Adrenal gland (tissue), 12 donors: Measurements from ENCODE around the gene RALGAPA1. TPM values are rescaled to one million over a fixed set of nuclear protein-coding genes. Genes with fewer than 3 reads are reported as not detected.

Experiments
- DNase-seq, 7 donors: peaks; one replicate each; pipeline ENCODE4 v3.0.0-alpha.2; 2019 to 2020
- H3K27ac ChIP-seq, 5 donors: fragments of 200-600 bp; sonication (generic) in 4 of 5; 1 replicate in 3 of 5; 2 replicates in 2 of 5; pipeline versions ENCODE4 v1.5.1 to v1.8.0; 2016 to 2020; ENCODE audit warnings: mild to moderate bottlenecking in 1 of 5
- H3K27me3 ChIP-seq: fragments of 200-600 bp; 2 replicates; pipeline ENCODE4 v1.8.0; 2021
- H3K36me3 ChIP-seq, 2 donors: fragments of 200-600 bp; replicated peaks in 1 of 2; 1 replicate in 1 of 2; 2 replicates in 1 of 2; pipeline versions ENCODE4 v1.5.1 to v1.8.0; 2018 to 2022
- H3K4me1 ChIP-seq, 2 donors: fragments of 200-600 bp; replicated peaks in 1 of 2; 1 replicate in 1 of 2; 2 replicates in 1 of 2; pipeline versions ENCODE4 v1.5.1 to v1.8.0; 2018 to 2021
- H3K4me3 ChIP-seq, 4 donors: fragments of 200-600 bp; sonication (generic) in 3 of 4; one replicate each; pipeline ENCODE4 v1.5.1; 2016 to 2018
- H3K9me3 ChIP-seq, 3 donors: fragments of 200-600 bp; sonication (generic) in 1 of 3; replicated peaks in 1 of 3; 1 replicate in 2 of 3; 2 replicates in 1 of 3; pipeline versions ENCODE4 v1.5.1 to v1.8.0; 2016 to 2021
- POLR2A ChIP-seq, 2 donors: fragments of 450-650 bp; IDR thresholded peaks; one replicate each; pipeline ENCODE4 v1.6.1; 2017; ENCODE audit warnings: antibody characterized with exemption in 2 of 2, mild to moderate bottlenecking in 2 of 2, moderate library complexity in 1 of 2
- WGBS, 4 donors: extraction: QIAGEN DNeasy Blood & Tissue Kit in 2 of 4; methylation state at CpG; one replicate each; pipeline versions ENCODE4 v1.1.5 to v1.1.7; 2013 to 2017; 5-methylcytosine and 5-hydroxymethylcytosine counted together
- intact Hi-C, 2 donors: fragments of 100-400 bp; cut with DNase I; formaldehyde crosslinking; loops; one replicate each; pipeline versions ENCODE4 v1.14.1 to v1.15.0; 2022 to 2023
- polyA plus RNA-seq, 3 donors: library from polyadenylated mRNA; stranded (reverse); fragments of 200-250 nt in 2 of 3; fragments of 350-450 nt in 1 of 3; fragmentation: Illumina TruSeq in 1 of 3; extraction: RNeasy Lipid Tissue Mini Kit (QIAGEN cat#74804) in 1 of 3; gene quantifications; one replicate each; pipeline ENCODE4 v1.2.3, GENCODE V29; 2013 to 2014
- total RNA-seq, 9 donors: library from RNA; depleted of rRNA in 4 of 9; stranded (reverse); fragments of >200 nt in 4 of 9; fragments of 120-200 nt in 1 of 9; fragmentation: NEBNext Ultra II Directional in 1 of 9; extraction: Animal tissue kit (Norgen Biotek cat#: 25700) in 1 of 9; gene quantifications; one replicate each; pipeline versions ENCODE4 v1.1.0 to v1.2.4, GENCODE V29; 2013 to 2023
- TF ChIP-seq, protein P1 (sequence below), 6 experiments: fragments of 450-650 bp in 4 of 6; fragments of 200-600 bp in 2 of 6; sonication (generic) in 1 of 6; IDR thresholded peaks; 1 replicate in 5 of 6; 2 replicates in 1 of 6; pipeline versions ENCODE4 v1.5.1 to v1.8.0; 2016 to 2021; ENCODE audit warnings: antibody characterized with exemption in 6 of 6, mild to moderate bottlenecking in 2 of 6, moderate library complexity in 1 of 6
- donor health status: healthy with polysubstance abuse.
- donor health status: Bipolar disorder and iron deficiency.
- donor health status: DM: yes; HTN: yes; CAD: no.
- donor health status: DM: no; HTN: no; CAD: no.
- donor health status: DM: no; HTN: no; CAD: no.
- donor health status: DM: yes; HTN: yes; CAD: no.

The RALGAPA1 gene
- total and polyA plus RNA-seq, 12 donors, result 31.7 to 116 (median 64.8) TPM

DNA sequence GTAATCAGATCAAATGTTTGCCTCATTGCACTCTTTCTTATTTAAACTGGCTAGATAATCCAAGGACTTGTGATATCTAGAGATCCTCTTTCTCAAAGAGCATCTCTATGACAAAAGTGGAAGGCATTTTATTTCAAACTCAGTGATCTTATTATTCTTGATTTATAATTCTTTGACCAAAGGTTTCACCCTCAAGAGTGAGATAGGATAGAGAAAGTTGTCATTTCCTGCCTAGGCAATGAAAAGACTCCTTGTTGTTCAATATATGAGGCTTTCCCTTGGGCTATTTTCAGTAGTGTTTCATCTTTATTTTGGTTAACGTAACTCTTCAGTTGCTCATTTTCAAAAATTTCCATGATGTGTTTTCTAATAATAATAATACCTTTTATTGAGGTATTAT lies 293.2 kb downstream of the RALGAPA1 start:
- DNase-seq, result no peak
- WGBS, 4 donors, result 81 to 93% (median 84%) methylated on average over 1 of the region's 1 CpG
- H3K4me1 ChIP-seq, result no peaks in the 10 kb centered on the region

DNA sequence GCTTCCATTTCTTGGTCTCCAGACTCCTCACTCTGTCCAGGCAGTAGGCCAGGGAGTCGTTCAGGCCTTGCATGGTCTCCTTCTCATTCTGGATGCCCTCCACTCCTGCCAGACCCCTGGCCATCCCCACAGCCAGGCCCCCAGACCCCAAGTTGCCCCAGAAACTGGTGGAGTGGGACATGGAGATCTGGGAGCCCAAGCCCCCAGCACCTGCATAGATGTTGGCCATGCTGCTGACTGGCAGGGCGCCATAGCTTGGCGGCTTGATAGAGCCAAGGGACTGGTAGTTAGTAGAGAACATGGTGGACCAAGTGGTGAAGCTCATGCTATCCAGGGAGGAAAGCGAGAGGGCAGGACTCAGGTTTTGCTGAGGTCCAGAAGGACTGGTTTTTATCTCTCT lies 296.3 kb downstream of the RALGAPA1 start:
- Histone ChIP-seq H3K9me3 (no peaks in the 10 kb centered on the region), H3K36me3 (no peaks in the 10 kb centered on the region), H3K27ac (no peak overlapping the region), H3K4me1 (no peaks in the 10 kb centered on the region), H3K4me3 (no peak overlapping the region), H3K27me3 (no peaks in the 10 kb centered on the region)
- WGBS, 4 donors, result 74 to 90% (median 81%) methylated on average over 4 of the region's 4 CpGs
- no peak for TF ChIP-seq POLR2A (IDR thresholded peaks at IDR 0.05)
- TF ChIP-seq, protein P1, sequence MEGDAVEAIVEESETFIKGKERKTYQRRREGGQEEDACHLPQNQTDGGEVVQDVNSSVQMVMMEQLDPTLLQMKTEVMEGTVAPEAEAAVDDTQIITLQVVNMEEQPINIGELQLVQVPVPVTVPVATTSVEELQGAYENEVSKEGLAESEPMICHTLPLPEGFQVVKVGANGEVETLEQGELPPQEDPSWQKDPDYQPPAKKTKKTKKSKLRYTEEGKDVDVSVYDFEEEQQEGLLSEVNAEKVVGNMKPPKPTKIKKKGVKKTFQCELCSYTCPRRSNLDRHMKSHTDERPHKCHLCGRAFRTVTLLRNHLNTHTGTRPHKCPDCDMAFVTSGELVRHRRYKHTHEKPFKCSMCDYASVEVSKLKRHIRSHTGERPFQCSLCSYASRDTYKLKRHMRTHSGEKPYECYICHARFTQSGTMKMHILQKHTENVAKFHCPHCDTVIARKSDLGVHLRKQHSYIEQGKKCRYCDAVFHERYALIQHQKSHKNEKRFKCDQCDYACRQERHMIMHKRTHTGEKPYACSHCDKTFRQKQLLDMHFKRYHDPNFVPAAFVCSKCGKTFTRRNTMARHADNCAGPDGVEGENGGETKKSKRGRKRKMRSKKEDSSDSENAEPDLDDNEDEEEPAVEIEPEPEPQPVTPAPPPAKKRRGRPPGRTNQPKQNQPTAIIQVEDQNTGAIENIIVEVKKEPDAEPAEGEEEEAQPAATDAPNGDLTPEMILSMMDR (IDR thresholded peaks at IDR 0.05), result no peak
- intact Hi-C loops, result no loop called here
- DNase-seq, result no peak

More for the DNA sequence above, 293.2 kb downstream of the RALGAPA1 start:
- Histone ChIP-seq H3K36me3 (no peaks in the 10 kb centered on the region), H3K4me3 (no peak overlapping the region), H3K9me3 (no peaks in the 10 kb centered on the region), H3K27me3 (peaks cover 7% of the 10 kb centered on the region), H3K27ac (no peak overlapping the region)
- no peak for TF ChIP-seq POLR2A (IDR thresholded peaks at IDR 0.05)
- TF ChIP-seq, protein P1 (IDR thresholded peaks at IDR 0.05), result no peak
- intact Hi-C loops, result no loop called here

DNA sequence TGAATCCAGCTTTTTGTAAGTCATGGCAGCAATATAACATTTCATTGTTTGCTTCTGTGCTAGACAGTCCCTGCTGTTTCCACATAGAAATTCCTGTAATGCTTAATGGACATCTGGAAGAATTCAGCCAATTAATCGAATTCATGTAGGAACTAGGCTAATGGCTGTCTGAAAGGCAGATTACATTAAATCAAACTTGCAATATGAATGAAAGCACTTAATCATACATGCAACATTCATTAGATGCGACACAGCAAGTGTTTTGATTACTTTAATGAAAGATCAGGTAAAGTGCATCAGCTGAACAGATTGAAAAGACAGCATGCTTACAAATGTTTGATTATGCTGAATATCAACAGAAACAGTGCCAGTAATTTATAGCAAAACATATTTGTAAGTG lies 299.2 kb downstream of the RALGAPA1 start:
- H3K27me3 ChIP-seq, result no peaks in the 10 kb centered on the region
- TF ChIP-seq, protein P1 (IDR thresholded peaks at IDR 0.05), result no peak
- TF ChIP-seq POLR2A (IDR thresholded peaks at IDR 0.05), result no peak
- no peak for DNase-seq

DNA sequence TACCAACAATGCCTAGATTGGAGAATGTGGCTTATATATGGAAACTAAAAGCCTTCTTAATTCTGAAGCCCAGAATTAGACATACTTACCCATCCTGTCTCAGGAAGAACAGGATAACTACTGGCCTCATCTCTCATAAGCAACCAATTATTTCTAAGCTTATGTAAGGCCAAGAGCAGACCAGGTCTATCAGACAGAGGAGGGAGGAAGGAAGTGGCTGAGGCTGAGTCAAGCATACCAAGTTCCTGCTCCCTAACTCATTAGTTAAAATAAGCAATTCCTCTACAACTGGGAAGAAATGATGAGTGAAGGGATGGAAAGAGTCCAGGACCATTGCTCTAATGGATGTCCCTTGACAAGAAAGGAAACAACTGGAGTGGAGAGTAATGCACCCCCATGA lies 302.2 kb downstream of the RALGAPA1 start:
- Histone ChIP-seq H3K36me3 (no peaks in the 10 kb centered on the region), H3K27me3 (no peaks in the 10 kb centered on the region), H3K9me3 (no peaks in the 10 kb centered on the region), H3K4me3 (no peak overlapping the region), H3K4me1 (no peaks in the 10 kb centered on the region), H3K27ac (no peak overlapping the region)
- TF ChIP-seq POLR2A (IDR thresholded peaks at IDR 0.05), result no peak
- TF ChIP-seq, protein P1 (IDR thresholded peaks at IDR 0.05), result no peak
- DNase-seq, result no peak
- intact Hi-C loops, result no loop called here

More for the DNA sequence above, 299.2 kb downstream of the RALGAPA1 start:
- intact Hi-C loops, result no loop called here
- WGBS, 4 donors, result 63 to 79% (median 72%) methylated on average over 2 of the region's 2 CpGs
- Histone ChIP-seq H3K9me3 (no peaks in the 10 kb centered on the region), H3K36me3 (no peaks in the 10 kb centered on the region), H3K27ac (no peak overlapping the region), H3K4me3 (no peak overlapping the region), H3K4me1 (no peaks in the 10 kb centered on the region)
